Brain pericyte (primary cell): ENCODE results near the gene SMU1.
A peak's percentile ranks its signal among the peaks of the same experiment; 100 is the strongest.

ENCODE experiments used
- DNase-seq: peaks from one replicate; pipeline ENCODE4 v3.0.0-alpha.2; 2012; ENCODE audit warnings: low read depth, low spot score

Gene SMU1

DNA sequence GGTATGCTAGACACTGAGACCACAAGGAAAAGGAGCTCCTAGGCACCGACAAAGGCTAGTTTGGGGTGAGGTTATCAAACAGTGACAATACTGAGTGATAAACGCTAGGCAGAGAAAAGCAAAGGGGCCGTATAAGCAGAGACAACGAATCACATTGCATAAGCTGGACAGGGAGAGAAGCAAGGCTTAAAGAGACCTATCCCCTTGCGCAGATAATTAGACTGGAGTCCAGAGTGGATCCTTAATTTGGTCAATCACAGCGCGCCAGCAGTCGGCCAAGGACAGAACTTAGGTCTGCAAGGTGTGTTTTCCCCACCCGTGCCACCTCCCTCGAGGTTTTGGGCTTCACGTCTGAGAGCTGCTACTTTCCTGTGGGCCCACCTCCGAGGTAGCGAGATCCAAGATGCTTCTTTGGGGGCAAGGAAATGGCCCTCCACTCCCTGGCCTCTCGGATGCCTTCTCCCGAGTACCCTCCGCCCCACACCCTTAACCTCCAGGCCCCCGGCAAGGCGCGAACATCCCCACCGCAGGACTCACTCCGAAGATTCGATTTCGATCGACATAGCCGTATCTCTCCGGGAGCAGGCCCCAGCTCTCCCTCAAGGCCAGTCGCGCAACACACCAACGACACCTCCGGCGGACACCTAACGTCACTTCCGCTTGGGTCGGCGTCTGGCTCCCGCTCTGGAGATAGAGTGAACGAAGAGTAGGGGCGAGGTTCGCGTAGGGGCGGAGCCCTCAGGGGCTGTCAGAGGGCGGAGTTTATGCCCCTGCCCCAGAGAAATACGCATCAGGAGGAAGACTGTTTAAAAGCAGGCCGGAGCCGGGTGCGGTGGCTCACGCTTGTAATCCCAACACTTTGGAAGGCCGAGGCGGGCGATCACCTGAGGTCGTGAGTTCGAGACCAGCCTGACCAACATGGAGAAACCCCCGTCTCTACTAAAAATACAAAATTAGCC lies at the start of gene SMU1:
TSS of gene SMU1 (minus strand) at position 629 of the 959 bp plus-strand sequence. CDS start at position 563, 66 bp downstream.
- DNase-seq = peak; percentile 90

- DNase-seq = no peak
Measured at GRCh38 chr9:33125461-33125860, 49.0 kb upstream of the SMU1 start.

DNA sequence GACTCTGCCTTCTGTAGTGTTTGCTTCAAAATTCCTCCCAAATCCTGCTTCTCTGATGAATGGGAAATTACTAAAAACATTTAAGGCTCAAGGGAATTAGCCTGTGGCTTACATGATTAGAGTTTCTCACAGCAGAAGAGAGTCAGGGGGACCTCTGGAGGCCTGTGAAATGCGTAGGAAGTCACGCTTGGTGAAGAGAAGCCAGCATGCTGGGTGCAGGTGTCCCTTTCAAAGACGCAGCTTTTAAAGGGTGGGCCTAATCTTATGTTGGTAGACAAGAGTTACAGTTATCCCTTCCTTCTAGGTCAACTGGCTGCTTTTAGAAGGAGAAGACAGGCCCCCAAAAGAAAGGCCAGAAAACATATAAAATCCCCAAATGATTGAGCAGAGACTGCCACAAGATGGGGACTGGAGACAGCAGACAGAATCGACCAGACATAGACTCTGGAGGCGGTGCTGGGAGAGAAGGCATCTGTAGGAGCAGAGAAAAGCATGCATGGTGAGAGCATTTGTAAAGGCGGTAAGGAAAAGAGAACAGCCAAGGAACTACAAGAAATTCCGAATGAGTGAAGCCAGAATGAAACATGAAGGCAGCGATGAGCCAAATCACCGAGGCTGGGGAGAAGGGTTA lies 48.4 kb upstream of the SMU1 start:
- no peak for DNase-seq

- no peak for DNase-seq
Measured at GRCh38 chr9:33124046-33124445, 47.6 kb upstream of the SMU1 start.

- DNase-seq = no peak
Measured at GRCh38 chr9:33123407-33124031, 47.0 kb upstream of the SMU1 start.

DNA sequence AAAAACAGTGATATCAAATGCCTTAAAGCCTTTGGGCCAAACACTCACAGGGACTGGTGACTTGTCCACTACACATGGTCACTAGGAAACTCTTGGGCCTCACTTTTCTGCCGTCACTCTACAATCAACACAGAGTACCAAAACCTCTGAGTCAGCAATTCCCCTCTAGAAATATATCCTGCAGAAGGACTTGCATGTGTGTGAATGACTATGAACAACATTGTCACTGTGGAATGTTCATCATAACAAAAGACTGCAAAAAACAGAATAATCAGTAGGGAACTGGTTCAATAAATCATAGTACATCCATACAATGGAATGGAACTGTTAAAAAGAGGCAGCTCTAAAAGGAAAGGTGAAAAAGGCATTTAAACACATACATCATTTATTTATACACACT lies 44.1 kb upstream of the SMU1 start:
- DNase-seq = no peak

DNA sequence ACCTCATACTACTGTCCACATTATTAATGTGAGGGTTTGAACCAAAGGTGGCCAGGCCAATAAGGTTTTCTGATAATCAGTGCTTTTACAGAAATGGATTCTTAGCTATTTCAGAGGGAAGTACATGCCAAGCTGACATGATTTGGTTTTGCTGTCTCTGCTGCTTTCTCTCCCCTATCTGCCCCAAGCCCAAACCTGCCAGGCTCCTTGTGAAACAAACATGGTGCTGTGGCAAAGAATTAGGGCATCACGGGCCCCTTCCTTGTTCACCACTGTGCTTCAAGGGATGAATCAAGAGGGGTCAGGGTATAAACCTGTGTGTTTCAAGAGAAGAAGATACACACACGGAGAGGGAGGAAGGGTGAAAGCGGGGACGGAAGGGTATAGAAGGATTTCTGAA lies 41.3 kb upstream of the SMU1 start:
- DNase-seq = no peak

GRCh38 chr9:33117306-33117705 lies 40.8 kb upstream of the SMU1 start:
- no peak for DNase-seq

DNA sequence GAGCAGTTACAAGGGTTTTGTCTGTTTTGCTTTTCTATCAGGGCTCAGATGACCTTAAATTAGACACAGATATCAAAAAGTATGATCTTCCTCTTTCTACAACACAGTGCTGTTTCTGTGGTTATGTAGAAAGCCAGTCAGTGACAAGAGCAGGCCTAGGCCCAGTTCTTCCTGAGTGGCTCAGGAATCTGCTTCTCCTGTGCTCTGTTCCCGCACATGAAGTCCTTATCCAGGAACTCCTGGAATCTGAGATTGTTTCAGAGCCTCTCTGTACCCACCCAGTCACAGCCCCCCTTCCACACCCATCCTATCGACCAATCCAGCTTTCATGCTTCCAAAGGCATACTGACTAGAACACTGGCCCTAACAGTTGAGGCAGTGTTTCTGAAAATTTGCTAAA lies 40.4 kb upstream of the SMU1 start:
- DNase-seq = no peak

- DNase-seq = no peak
Measured at GRCh38 chr9:33114746-33115145, 38.3 kb upstream of the SMU1 start.

DNA sequence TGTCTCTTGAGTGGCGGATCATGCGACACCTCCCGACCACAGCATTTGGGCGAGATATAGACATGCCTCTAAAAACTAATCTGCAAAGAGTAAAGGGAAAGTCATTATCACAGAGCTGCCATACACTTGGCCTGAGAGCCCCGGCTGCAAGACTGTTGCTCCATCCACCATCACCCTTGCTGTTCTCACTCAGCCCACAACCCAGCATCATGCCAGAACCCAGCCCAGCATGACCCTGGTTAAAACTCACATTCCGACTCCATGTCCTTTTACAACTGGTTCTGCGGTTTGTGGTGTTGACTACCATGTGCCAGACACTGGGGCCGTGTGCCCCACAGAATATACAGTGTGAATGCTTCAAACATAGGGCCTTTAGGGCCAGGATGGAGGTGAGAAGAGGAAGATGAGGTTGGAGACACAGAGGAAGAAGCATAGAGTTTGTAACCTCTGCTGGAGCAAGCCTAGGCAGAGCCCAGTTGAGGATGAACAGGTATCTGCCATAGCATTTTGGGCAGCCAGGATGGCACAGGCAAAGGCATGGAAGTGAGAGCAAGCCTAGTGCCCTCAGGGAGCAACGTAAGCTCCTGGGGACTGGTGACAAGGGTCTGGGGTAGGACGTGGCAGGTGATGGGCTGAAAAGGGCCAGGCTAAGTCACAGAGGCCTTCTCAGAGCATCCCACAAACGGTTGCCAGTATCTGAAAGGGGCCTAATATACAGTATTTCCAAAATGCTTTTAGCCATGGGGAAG lies 37.5 kb upstream of the SMU1 start:
- no peak for DNase-seq

DNA sequence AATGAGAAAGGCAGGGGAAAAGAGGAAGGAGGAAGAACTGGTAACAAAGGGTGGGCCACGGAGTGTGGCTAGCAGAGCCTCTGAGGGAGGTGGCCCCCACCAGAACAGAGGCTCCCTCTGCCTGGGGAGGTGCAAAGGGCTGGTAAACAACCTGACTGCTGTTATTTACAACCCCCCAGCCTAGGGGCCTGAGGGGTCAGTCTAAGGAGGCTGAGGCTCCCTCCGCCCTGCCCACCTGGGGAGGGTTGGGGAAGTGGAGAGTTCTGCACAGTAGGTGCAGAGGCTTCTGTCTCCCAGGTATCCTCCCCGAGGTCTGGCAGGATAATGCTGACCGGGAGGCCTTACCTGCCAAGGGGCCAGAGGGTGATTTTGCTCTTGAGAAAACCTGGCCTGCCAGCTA lies 35.6 kb upstream of the SMU1 start:
- no peak for DNase-seq

- DNase-seq = no peak
Measured at GRCh38 chr9:33111631-33112030, 35.2 kb upstream of the SMU1 start.

GRCh38 chr9:33110686-33111085 lies 34.2 kb upstream of the SMU1 start:
- DNase-seq = no peak

- DNase-seq = no peak
Measured at GRCh38 chr9:33109850-33110595, 33.5 kb upstream of the SMU1 start.

DNA sequence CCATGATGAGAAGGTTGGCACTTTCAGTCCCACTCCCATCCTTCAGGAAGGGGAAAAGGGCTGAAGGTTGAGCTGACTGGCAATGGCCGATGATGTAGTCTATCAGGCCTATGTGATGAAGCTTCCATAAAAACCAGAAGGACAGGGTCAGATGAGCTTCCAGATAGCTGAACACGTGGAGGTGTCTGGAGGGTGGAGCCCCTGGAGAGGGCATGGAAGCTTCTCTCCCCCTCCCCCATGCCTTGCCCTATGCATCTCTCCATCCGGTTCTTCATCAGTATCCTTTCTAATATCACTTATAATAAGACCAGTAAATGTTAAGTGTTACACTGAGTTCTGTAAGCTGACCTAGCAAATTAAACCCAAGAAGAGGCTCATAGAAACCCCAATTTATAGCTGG lies 32.6 kb upstream of the SMU1 start:
- DNase-seq = no peak

DNA sequence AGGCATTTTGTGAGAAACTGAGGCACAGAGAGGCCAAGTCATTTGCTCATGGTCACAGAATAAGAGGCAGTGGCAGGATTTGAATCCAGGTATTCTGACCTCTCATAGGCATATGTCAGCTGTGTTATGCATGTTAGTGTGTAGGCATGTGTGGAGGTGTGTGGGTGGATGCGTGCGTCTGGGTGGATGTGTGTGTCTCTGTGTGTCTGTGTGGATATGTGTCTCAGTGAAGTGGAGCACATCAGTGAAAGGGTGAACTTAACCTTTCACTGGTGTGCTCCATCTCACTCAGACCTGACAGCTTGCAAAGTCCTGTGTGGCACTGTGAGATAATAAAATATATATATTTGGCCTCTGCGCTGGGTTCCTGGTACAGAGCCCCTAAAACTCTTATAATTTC lies 32.0 kb upstream of the SMU1 start:
- DNase-seq = no peak

- no peak for DNase-seq
Measured at GRCh38 chr9:33107762-33108161, 31.3 kb upstream of the SMU1 start.

DNA sequence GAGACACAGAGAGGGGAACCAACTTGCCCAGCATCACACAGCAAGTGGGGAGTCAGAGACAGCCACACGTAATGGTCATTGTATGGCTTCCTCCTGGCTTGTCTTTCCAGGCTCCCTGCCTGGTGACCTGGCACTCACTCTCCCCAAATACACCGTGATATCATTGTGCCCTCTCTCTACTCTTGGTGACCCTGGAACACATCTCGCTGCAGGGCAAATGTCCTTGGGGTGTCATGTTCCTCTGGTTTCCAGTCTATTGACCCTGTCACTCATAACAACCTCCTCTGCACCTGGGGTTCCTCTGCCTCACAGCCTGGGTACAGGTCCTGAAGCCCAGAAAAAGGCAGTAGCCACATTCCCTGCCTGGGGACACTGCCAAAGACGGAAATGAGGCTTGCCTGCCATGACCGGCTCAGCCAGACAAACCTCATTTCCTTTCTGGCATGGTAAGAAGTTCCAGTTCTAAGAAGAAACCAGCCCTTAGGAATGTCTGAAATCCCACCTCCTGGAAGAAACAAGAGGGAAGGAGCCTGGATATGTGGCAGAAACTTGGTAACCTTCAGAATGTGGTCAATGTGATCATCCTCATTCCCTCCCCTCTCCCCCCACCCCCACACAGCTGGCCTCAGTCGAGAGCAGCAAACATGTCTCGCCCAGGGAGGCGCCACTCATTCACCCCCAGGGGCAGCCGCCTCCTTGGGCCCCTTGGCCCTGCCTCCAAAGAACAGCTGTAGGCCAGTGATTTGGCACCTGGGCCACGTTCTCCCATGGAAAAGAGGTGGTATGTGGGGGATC lies 30.6 kb upstream of the SMU1 start:
- DNase-seq = no peak

DNA sequence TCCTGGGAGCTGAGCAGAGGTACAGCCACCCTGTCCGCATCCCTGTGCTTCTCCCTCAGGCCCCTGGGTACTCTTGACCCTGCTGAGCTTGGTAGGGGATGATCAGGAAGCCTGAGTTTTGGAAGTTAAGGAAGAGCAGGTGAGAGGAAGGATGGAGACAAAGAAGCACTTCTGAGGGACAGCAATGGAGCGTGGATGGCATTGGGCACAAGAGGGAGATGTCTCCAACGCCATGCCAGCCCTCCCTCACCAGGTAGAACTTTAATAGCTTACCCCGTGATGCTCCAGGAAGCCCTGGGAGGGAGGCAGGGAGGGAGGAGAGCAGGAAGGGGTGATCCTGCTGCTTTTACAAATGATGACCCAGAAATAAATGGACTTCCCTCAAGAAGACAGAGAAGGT lies 29.9 kb upstream of the SMU1 start:
- no peak for DNase-seq
